Kidney epithelial cell (primary cell): ENCODE results near the gene CCNYL1. TPM values are rescaled to one million over a fixed set of nuclear protein-coding genes. Genes with fewer than 3 reads are reported as not detected.

Source experiments
- DNase-seq: peaks from one replicate; pipeline ENCODE4 v3.0.0-alpha.2; 2010; ENCODE audit warnings: low read depth
- H3K27me3 ChIP-seq: 2 replicates; pipeline ENCODE4 v1.6.0; 2011; ENCODE audit warnings: low read length; ENCODE audit not compliant: control insufficient read depth, insufficient read depth
- H3K36me3 ChIP-seq: 2 replicates; pipeline ENCODE4 v1.5.1; 2011; ENCODE audit warnings: low read length; ENCODE audit not compliant: control insufficient read depth, insufficient read depth
- H3K4me3 ChIP-seq: 2 replicates; pipeline ENCODE4 v1.5.1; 2011; ENCODE audit warnings: low read depth, mild to moderate bottlenecking, control low read depth, low read length
- CTCF ChIP-seq: IDR thresholded peaks from 2 replicates; pipeline ENCODE4 v1.5.1; 2011; ENCODE audit warnings: mild to moderate bottlenecking, moderate library complexity, low read length, control low read depth, inconsistent platforms; ENCODE audit not compliant: insufficient read depth, poor library complexity, severe bottlenecking
- total RNA-seq: library from RNA; depleted of rRNA; stranded (reverse); fragments of >200 nt; gene quantifications from 2 replicates; pipeline ENCODE4 v1.2.3, GENCODE V29; 2015

Gene CCNYL1
- total RNA-seq, 1 donor from 2014 or later = 16.8 TPM

- no peaks in the 10 kb centered on the region for H3K36me3 ChIP-seq
- TF ChIP-seq CTCF = no peak
These were observed 6.8 kb upstream of the CCNYL1 start for GRCh38 chr2:207704671-207705070.

GRCh38 chr2:207706936-207707860 lies 4.2 kb upstream of the CCNYL1 start:
- no peak for DNase-seq
- Histone ChIP-seq H3K36me3 (no peaks in the 10 kb centered on the region), H3K27me3 (no peaks in the 10 kb centered on the region), H3K4me3 (no peak overlapping the region)
- no peak for TF ChIP-seq CTCF

More at GRCh38 chr2:207704671-207705070, 6.8 kb upstream of the CCNYL1 start:
- no peak for DNase-seq
- Histone ChIP-seq H3K27me3 (no peaks in the 10 kb centered on the region), H3K4me3 (no peak overlapping the region)

- Histone ChIP-seq H3K4me3 (peak overlapping the region; percentile 80), H3K27me3 (no peaks in the 10 kb centered on the region), H3K36me3 (no peaks in the 10 kb centered on the region)
- TF ChIP-seq CTCF = no peak
- DNase-seq = no peak
These were observed 500 bp downstream of the CCNYL1 start for GRCh38 chr2:207711750-207712530.

GRCh38 chr2:207716056-207716455 lies 4.6 kb downstream of the CCNYL1 start:
- Histone ChIP-seq H3K27me3 (no peaks in the 10 kb centered on the region), H3K36me3 (no peaks in the 10 kb centered on the region), H3K4me3 (no peak overlapping the region)
- TF ChIP-seq CTCF = no peak
- no peak for DNase-seq

- Histone ChIP-seq H3K36me3 (no peaks in the 10 kb centered on the region), H3K27me3 (no peaks in the 10 kb centered on the region), H3K4me3 (no peak overlapping the region)
- TF ChIP-seq CTCF = no peak
- DNase-seq = no peak
These were observed 7.1 kb downstream of the CCNYL1 start for GRCh38 chr2:207718521-207718920.
